Adrenal gland (tissue), 5 donors: ENCODE results near the gene TLCD5.

Experiments used
- POLR2A ChIP-seq, 2 donors: fragments of 450-650 bp; IDR thresholded peaks; one replicate each; pipeline ENCODE4 v1.6.1; 2017; ENCODE audit warnings: antibody characterized with exemption in 2 of 2, mild to moderate bottlenecking in 2 of 2, moderate library complexity in 1 of 2
- TF ChIP-seq, protein P1 (sequence below), 6 experiments: fragments of 450-650 bp in 4 of 6; fragments of 200-600 bp in 2 of 6; sonication (generic) in 1 of 6; IDR thresholded peaks; 1 replicate in 5 of 6; 2 replicates in 1 of 6; pipeline versions ENCODE4 v1.5.1 to v1.8.0; 2016 to 2021; ENCODE audit warnings: antibody characterized with exemption in 6 of 6, mild to moderate bottlenecking in 2 of 6, moderate library complexity in 1 of 6
- donor health status: DM: no; HTN: no; CAD: no.

DNA sequence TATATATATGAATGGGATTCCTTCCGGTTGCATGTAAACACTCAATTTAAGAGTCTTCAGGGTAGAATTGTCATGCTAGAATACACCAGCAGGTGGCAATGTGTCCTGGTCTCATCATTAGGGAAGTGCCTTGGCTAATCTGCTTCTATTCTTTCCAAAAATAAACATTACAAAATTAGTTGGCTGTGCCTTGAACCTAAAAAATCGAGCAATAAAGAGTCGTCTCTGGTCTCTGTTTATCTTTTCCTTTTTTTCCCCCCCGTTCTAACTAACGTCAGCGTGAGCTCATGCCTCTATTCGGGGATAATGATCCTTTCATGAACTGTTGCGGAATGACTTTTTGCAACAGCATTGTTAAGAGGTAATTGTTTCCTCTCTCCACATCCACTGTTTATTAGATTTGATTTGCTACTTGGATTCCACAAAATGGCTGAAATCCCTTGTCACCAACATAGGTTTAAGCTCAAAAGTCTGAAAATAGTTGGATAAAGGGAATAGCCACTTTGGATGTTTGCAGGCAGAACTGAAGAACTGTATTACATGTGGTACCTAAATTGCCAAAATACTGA, 9.9 kb downstream of the TLCD5 start:
- TF ChIP-seq, protein P1, sequence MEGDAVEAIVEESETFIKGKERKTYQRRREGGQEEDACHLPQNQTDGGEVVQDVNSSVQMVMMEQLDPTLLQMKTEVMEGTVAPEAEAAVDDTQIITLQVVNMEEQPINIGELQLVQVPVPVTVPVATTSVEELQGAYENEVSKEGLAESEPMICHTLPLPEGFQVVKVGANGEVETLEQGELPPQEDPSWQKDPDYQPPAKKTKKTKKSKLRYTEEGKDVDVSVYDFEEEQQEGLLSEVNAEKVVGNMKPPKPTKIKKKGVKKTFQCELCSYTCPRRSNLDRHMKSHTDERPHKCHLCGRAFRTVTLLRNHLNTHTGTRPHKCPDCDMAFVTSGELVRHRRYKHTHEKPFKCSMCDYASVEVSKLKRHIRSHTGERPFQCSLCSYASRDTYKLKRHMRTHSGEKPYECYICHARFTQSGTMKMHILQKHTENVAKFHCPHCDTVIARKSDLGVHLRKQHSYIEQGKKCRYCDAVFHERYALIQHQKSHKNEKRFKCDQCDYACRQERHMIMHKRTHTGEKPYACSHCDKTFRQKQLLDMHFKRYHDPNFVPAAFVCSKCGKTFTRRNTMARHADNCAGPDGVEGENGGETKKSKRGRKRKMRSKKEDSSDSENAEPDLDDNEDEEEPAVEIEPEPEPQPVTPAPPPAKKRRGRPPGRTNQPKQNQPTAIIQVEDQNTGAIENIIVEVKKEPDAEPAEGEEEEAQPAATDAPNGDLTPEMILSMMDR (IDR thresholded peaks at IDR 0.05): peak; percentile 57 to 84 (median 74)
- TF ChIP-seq POLR2A (IDR thresholded peaks at IDR 0.05): peak in 1 of 2 donors; percentile 58
